Measurements from ENCODE around the gene FOXN3.

GRCh38 chr14:89405712-89406111 lies 11.3 kb downstream of the FOXN3 start:
- TF ChIP-seq NRF1 (IDR thresholded peaks at IDR 0.05; ENCODE audit: low read depth, low read length): no peak
- TF ChIP-seq POLR2AphosphoS5 (IDR thresholded peaks at IDR 0.05; ENCODE audit: low read depth, low read length): no peak
- TF ChIP-seq TAF1 (IDR thresholded peaks at IDR 0.05; ENCODE audit: borderline replicate concordance, low read depth, low read length): no peak
- TF ChIP-seq CTCF (IDR thresholded peaks at IDR 0.05): no peak
- no peak for TF ChIP-seq USF1 (IDR thresholded peaks at IDR 0.05; ENCODE audit: borderline replicate concordance, low read depth)
- no peak for TF ChIP-seq EP300 (IDR thresholded peaks at IDR 0.05; ENCODE audit: borderline replicate concordance in 1 of 2, low read depth in 1 of 2, low read length in 1 of 2)
- no peak for TF ChIP-seq USF2 (IDR thresholded peaks at IDR 0.05; ENCODE audit: borderline replicate concordance, low read depth, low read length)
- TF ChIP-seq NFIC (IDR thresholded peaks at IDR 0.05; ENCODE audit: borderline replicate concordance): no peak
- no peak for TF ChIP-seq RXRA (IDR thresholded peaks at IDR 0.05; ENCODE audit: borderline replicate concordance, low read depth)
- no peak for TF ChIP-seq RFX5 (IDR thresholded peaks at IDR 0.05; ENCODE audit: low read length)

Data from SK-N-SH (cell line).